Hematopoietic multipotent progenitor cell (in vitro differentiated cells): Measurements from ENCODE around the gene GRIK4. TPM values are rescaled to one million over a fixed set of nuclear protein-coding genes. Genes with fewer than 3 reads are reported as not detected.
"Not testable (repeated sequence)": the region's sequence is repeated elsewhere in the genome, so short reads cannot be mapped to it uniquely, and the experiment has no call there.

Source experiments
- DNase-seq, 3 donors: peaks; one replicate each; pipeline ENCODE4 v3.0.0-alpha.2; 2011 to 2015; ENCODE audit warnings: low read depth in 2 of 3, low spot score in 2 of 3
- total RNA-seq: library from RNA; depleted of rRNA; stranded (reverse); fragments of >200 nt; gene quantifications from one replicate; pipeline ENCODE4 v1.2.3, GENCODE V29; 2012

Gene GRIK4
- total RNA-seq, 1 donor, result not detected

- DNase-seq, result no peak
Observed at GRCh38 chr11:120759046-120759445, 247.5 kb downstream of the GRIK4 start.

GRCh38 chr11:120765710-120766109 lies 254.2 kb downstream of the GRIK4 start:
- DNase-seq, result not testable (repeated sequence)

GRCh38 chr11:120766318-120766717 lies 254.8 kb downstream of the GRIK4 start:
- no peak for DNase-seq

DNA sequence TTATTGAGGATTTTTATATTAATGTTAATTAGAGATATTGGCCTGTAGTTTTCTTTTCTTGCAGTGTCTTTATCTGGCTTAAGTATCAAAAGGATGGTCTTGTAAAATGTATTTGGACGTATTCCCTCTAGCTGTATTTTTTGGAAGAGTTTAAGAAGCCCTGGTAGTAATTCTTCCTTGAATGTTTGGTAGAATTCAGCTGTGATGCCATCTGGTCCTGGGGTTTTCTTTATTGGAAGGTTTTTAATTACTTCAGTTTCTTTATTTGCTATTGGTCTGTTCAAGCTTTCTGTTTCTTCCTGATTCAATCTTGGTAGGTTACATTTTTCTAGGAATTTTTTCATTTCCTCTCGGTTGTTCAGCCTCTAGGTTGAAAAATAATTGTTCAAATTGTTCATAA lies 257.4 kb downstream of the GRIK4 start:
- no peak for DNase-seq

GRCh38 chr11:120769906-120770305 lies 258.4 kb downstream of the GRIK4 start:
- no peak for DNase-seq

DNA sequence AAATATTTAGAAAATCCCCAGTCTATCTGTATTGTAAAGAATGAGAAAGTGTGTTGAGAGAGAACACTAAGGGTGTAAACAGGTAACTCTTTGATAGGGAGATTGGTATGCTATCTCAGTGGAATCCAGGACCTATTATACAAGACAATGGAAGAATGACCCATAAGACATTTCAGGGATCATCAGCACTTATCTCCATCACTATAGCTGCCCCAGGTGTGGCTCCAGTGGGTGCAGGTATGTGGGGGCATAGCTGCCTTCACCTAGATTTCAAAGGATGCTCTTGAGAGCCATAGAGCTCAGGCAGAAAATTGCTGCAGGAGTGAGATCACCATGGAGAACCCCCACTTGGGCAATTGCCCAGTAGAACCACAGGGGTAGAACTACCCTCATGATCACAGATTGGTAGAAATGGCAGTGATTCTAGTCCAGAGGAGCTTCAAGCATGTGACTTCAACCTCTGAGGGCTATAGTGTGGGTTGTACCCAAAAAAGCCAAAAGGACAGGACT lies 260.1 kb downstream of the GRIK4 start:
- no peak for DNase-seq

- no peak for DNase-seq
Observed at GRCh38 chr11:120773501-120774031, 262.0 kb downstream of the GRIK4 start.

DNA sequence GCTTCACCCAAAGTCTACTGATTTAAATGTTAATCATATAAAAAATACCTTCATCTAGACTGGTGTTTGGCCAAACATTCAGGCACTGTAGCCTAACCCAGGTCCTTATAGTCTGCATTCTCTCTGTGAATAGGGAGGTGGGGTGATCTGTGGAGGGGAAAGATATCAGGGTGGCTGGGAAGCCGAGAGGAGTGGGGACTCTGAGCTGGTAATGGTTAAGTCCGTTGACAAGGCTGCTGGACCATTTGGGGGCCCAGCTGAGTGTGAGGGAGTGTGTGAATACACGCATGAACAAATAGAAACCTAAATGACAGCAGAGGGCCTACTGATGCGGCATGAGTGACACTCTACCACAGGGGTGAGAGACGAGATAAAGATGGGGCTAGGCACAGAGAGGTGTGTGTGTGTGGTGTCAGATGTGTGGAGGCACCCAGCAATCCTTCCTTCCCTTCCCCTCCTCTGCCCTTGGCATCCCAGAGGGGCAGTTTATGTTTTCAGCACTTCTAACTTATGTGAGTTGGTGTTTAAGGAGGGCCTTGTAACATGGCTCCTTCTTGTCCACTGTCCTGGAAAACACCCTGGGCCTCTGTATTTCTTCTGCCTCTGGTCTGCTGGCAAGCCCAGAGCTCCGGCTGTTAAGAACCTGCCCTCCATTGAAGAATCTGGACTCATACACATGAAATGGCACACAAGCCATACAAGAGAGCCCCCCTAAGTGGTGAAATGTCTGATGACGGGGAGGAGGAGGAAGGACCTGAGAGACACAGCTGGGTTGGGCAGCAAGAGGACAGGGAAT lies 263.2 kb downstream of the GRIK4 start:
- no peak for DNase-seq

- DNase-seq, result no peak
Observed at GRCh38 chr11:120775986-120776951, 264.7 kb downstream of the GRIK4 start.

DNA sequence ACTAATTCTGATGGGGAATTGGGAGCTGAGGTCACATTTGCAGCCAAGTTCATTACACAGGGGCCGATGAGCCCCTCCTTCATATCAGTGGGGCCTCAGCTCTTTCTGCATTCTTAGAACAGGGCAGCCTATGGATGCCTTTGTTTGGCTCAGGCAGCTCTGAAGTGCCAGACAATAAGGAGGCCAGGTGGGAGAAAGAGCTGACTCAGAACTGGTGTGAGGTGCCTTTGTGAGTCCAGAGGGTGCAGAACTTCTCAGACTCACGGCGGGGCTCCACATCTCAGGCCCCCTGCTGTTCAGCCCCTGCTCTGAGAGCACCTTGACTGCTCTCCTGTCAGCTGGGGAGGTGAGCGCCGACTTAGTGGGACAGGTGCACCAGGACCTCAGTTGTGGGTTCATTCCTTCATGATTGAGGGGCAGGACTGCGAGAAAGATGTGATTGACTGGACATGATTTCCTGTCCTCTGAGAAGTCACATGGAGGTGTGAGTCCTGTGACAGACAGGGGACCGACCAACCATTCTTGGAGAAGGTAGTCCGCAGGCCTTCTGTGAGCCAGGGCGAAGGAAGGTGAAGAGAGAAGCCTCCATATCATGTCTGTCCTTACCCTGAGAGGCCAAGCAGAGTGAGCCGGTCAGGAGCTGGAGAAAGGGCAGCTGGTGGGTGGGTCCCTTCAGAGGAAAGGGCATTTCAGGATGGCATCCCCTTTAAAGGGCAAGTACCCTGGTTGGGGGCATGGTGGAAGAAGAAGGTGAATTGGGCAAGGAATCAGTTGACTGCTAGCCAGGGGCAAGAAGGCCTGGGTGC lies 267.3 kb downstream of the GRIK4 start:
- no peak for DNase-seq

- no peak for DNase-seq
Observed at GRCh38 chr11:120780239-120780638, 268.7 kb downstream of the GRIK4 start.

DNA sequence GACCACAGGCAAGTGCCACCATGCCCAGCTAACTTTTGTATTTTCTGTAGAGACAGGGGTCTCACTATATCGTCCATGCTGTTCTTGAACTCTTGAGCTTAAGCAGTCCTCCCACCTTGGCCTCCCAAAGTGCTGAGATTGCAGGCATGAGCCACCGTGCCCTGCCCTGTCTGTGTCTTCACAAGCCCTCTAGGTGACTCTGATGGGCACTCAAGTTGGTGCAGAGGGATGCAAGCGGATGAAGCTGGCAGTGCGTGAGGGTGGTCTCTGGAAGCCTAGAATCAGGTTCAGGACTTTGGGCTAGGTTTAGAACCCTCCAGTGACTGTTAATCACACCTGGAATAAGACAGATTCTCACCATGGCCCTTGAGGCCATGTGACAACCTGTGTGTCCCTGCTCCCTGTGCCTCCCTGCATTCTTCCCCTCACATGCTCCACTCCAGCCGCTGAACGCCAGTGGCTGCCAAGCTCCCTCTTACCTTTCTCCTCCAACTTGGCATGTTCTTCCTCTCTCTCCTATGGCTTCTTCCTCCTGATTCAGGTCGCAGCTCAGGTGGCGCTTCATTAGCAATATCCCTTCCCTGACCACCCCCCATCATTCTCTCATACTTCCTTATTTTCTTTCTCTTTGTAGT lies 270.1 kb downstream of the GRIK4 start:
- no peak for DNase-seq

DNA sequence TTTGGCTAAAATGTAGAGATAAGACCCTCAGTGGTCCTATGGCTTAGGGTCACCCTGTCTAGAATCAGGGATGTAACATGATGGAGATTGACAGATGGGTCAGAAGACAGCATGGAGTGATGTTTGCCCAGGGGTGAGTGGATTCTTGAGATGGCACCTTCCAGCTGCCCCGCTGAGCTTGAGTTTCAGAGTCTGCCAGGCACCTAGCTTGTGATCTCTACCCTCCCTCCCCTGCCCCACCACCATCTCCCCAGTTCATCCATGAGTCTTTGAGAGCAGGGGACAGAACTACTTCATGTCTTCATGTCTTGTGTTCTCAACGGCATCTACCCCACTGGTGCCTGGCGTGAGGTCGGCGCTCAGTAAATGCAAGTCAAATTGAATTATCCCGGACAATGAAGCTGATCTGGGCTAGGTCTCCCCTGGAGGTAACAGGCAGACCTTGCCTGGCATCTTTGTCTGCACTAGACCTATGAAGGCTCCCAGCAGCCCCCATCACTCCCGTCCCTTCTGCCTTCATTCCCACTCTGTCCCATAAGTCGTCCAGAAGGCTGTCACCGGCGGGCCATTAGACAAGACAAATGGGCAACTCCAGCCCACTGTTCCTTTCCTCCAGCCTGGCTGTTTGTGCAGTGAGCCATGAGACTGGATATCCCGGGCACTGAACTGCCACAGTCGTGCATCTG lies 273.2 kb downstream of the GRIK4 start:
- no peak for DNase-seq

GRCh38 chr11:120785576-120785975 lies 274.0 kb downstream of the GRIK4 start:
- no peak for DNase-seq

DNA sequence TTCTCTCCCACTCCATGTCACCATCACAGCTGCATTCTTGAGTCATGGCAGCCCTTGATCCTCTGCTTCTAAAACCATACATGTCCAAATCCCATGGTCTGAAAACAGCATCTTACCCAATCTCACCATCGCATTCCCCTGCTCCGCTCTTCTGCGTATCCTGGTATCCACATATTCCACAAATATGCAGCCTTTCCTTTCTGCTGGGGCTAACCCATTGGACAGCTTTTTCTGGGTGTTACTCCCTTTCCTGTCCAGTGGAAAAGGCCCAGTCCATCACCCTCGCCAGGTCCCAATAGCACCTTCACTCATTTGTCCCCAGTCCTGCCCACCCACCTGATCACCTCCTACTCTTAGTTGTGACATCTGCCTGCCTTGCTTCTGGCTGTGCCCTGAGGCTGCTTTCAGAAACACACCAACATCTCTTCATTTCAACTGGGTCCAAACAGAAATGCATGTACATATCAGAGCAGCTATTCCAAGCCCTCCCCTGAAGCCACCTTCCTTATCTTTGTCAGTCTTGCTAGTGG lies 274.7 kb downstream of the GRIK4 start:
- no peak for DNase-seq

- not testable (repeated sequence) for DNase-seq
Observed at GRCh38 chr11:120787224-120787623, 275.7 kb downstream of the GRIK4 start.

DNA sequence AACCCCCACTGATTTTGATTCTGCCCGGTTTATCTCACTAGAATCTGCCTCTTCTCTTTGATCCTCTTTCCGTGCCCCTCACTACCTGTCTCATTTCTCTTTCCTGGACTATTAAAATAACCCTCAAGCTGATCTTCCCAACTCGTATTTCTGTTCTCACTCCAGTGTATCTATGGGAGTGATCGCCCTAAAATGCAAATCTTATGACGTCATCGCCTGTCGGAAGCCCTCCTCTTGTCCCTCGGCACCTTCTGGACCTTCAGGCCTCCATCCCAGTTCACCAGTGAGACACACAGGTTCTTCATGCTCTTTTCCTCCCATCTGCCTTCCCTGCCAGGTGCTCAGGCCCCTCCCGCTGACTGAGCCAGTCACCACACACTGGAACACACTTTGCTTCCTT lies 277.8 kb downstream of the GRIK4 start:
- no peak for DNase-seq

- no peak for DNase-seq
Observed at GRCh38 chr11:120792306-120792705, 280.8 kb downstream of the GRIK4 start.

- DNase-seq, result no peak
Observed at GRCh38 chr11:120793150-120793549, 281.6 kb downstream of the GRIK4 start.
